Skeletal muscle tissue (tissue), 4 donors: ENCODE measurements around the gene MICAL2. TPM values are rescaled to one million over a fixed set of nuclear protein-coding genes. Genes with fewer than 3 reads are reported as not detected.

ENCODE experiments used
- H3K27ac ChIP-seq: one replicate; pipeline ENCODE4 v1.7.0; 2013; ENCODE audit warnings: mild to moderate bottlenecking, low read depth, low read length, inconsistent platforms
- H3K27me3 ChIP-seq, 3 donors: one replicate each; pipeline ENCODE4 v1.7.0; 2013; ENCODE audit warnings: low read length in 3 of 3; ENCODE audit not compliant: control insufficient read depth in 3 of 3, insufficient read depth in 3 of 3
- H3K36me3 ChIP-seq, 3 donors: one replicate each; pipeline ENCODE4 v1.7.0; 2013; ENCODE audit warnings: low read length in 3 of 3; ENCODE audit not compliant: control insufficient read depth in 3 of 3, insufficient read depth in 3 of 3
- H3K4me1 ChIP-seq, 3 donors: one replicate each; pipeline ENCODE4 v1.7.0; 2013; ENCODE audit warnings: low read length in 3 of 3, mild to moderate bottlenecking in 3 of 3; ENCODE audit not compliant: control insufficient read depth in 3 of 3, insufficient read depth in 3 of 3
- H3K4me3 ChIP-seq, 3 donors: one replicate each; pipeline ENCODE4 v1.7.0; 2013; ENCODE audit warnings: low read length in 3 of 3
- H3K9ac ChIP-seq, 3 donors: one replicate each; pipeline ENCODE4 v1.7.0; 2013; ENCODE audit warnings: low read length in 3 of 3, mild to moderate bottlenecking in 3 of 3, moderate library complexity in 2 of 3, low read depth in 1 of 3
- H3K9me3 ChIP-seq, 3 donors: one replicate each; pipeline ENCODE4 v1.7.0; 2013; ENCODE audit warnings: low read length in 3 of 3; ENCODE audit not compliant: control insufficient read depth in 3 of 3
- total RNA-seq: library from RNA; depleted of rRNA; stranded (reverse); fragments of >200 nt; gene quantifications from one replicate; pipeline ENCODE4 v1.2.3, GENCODE V29; 2014
- donor health status: Osteomylitis.

MICAL2 gene
- total RNA-seq, 1 donor from 2014 or later: 35.5 TPM

- no peak overlapping the region for H3K27ac ChIP-seq
- H3K27me3 ChIP-seq: no peaks in the 10 kb centered on the region
- no peak overlapping the region for H3K9ac ChIP-seq
- no peaks in the 10 kb centered on the region for H3K9me3 ChIP-seq
- H3K4me1 ChIP-seq: peaks cover 0 to 4% (median 0%) of the 10 kb centered on the region in 3 donors
- H3K4me3 ChIP-seq: no peak overlapping the region
- peaks cover 0 to 34% (median 20%) of the 10 kb centered on the region in 3 donors for H3K36me3 ChIP-seq
Measured at GRCh38 chr11:12258451-12258850, 148.1 kb downstream of the MICAL2 start.

GRCh38 chr11:12259956-12260355, 149.6 kb downstream of the MICAL2 start:
- Histone ChIP-seq H3K27me3 (no peaks in the 10 kb centered on the region), H3K27ac (no peak overlapping the region), H3K36me3 (peaks cover 2 to 34% (median 20%) of the 10 kb centered on the region in 3 donors), H3K9me3 (no peaks in the 10 kb centered on the region), H3K9ac (no peak overlapping the region), H3K4me3 (no peak overlapping the region), H3K4me1 (peaks cover 0 to 4% (median 0%) of the 10 kb centered on the region in 3 donors)

GRCh38 chr11:12260731-12261521, 150.5 kb downstream of the MICAL2 start:
- no peak overlapping the region for H3K9ac ChIP-seq
- H3K27ac ChIP-seq: no peak overlapping the region
- no peak overlapping the region for H3K4me3 ChIP-seq
- H3K9me3 ChIP-seq: no peaks in the 10 kb centered on the region
- no peaks in the 10 kb centered on the region for H3K27me3 ChIP-seq
- H3K36me3 ChIP-seq: peaks cover 2 to 30% (median 17%) of the 10 kb centered on the region in 3 donors
- H3K4me1 ChIP-seq: peaks cover 0 to 4% (median 0%) of the 10 kb centered on the region in 3 donors

GRCh38 chr11:12261551-12261950, 151.2 kb downstream of the MICAL2 start:
- Histone ChIP-seq H3K4me3 (no peak overlapping the region), H3K9me3 (no peaks in the 10 kb centered on the region), H3K9ac (no peak overlapping the region), H3K27ac (no peak overlapping the region), H3K27me3 (no peaks in the 10 kb centered on the region), H3K4me1 (peaks cover 0 to 4% (median 0%) of the 10 kb centered on the region in 3 donors), H3K36me3 (peaks cover 2 to 28% (median 17%) of the 10 kb centered on the region in 3 donors)

- no peak overlapping the region for H3K27ac ChIP-seq
- peaks cover 0 to 4% (median 0%) of the 10 kb centered on the region in 3 donors for H3K4me1 ChIP-seq
- H3K4me3 ChIP-seq: no peak overlapping the region
- no peaks in the 10 kb centered on the region for H3K9me3 ChIP-seq
- no peaks in the 10 kb centered on the region for H3K27me3 ChIP-seq
- peaks cover 2 to 16% (median 15%) of the 10 kb centered on the region in 3 donors for H3K36me3 ChIP-seq
- no peak overlapping the region for H3K9ac ChIP-seq
Measured at GRCh38 chr11:12263141-12263693, 152.8 kb downstream of the MICAL2 start.

GRCh38 chr11:12264361-12264760, 154.0 kb downstream of the MICAL2 start:
- no peak overlapping the region for H3K27ac ChIP-seq
- no peaks in the 10 kb centered on the region for H3K27me3 ChIP-seq
- no peaks in the 10 kb centered on the region for H3K9me3 ChIP-seq
- peaks cover 2 to 16% (median 13%) of the 10 kb centered on the region in 3 donors for H3K36me3 ChIP-seq
- peaks cover 0 to 4% (median 0%) of the 10 kb centered on the region in 3 donors for H3K4me1 ChIP-seq
- no peak overlapping the region for H3K4me3 ChIP-seq
- no peak overlapping the region for H3K9ac ChIP-seq

- Histone ChIP-seq H3K9ac (no peak overlapping the region), H3K36me3 (peaks cover 1 to 6% (median 2%) of the 10 kb centered on the region in 3 donors), H3K27ac (no peak overlapping the region), H3K9me3 (no peaks in the 10 kb centered on the region), H3K4me3 (no peak overlapping the region), H3K27me3 (no peaks in the 10 kb centered on the region), H3K4me1 (peaks cover 0 to 2% (median under 1%) of the 10 kb centered on the region in 3 donors)
Measured at GRCh38 chr11:12266132-12266531, 155.7 kb downstream of the MICAL2 start.

GRCh38 chr11:12266943-12267342, 156.6 kb downstream of the MICAL2 start:
- H3K9me3 ChIP-seq: no peaks in the 10 kb centered on the region
- no peak overlapping the region for H3K27ac ChIP-seq
- H3K4me3 ChIP-seq: no peak overlapping the region
- peaks cover 0 to 6% (median 2%) of the 10 kb centered on the region in 3 donors for H3K36me3 ChIP-seq
- no peak overlapping the region for H3K9ac ChIP-seq
- peaks cover 0 to 2% (median 0%) of the 10 kb centered on the region in 3 donors for H3K4me1 ChIP-seq
- H3K27me3 ChIP-seq: no peaks in the 10 kb centered on the region

- H3K36me3 ChIP-seq: peaks cover 0 to 3% (median 2%) of the 10 kb centered on the region in 3 donors
- no peaks in the 10 kb centered on the region for H3K27me3 ChIP-seq
- H3K4me1 ChIP-seq: peaks cover 0 to 2% (median 0%) of the 10 kb centered on the region in 3 donors
- no peak overlapping the region for H3K27ac ChIP-seq
- no peak overlapping the region for H3K4me3 ChIP-seq
- no peaks in the 10 kb centered on the region for H3K9me3 ChIP-seq
- H3K9ac ChIP-seq: no peak overlapping the region
Measured at GRCh38 chr11:12267921-12268320, 157.5 kb downstream of the MICAL2 start.

- Histone ChIP-seq H3K9me3 (no peaks in the 10 kb centered on the region), H3K27ac (no peak overlapping the region), H3K36me3 (peaks cover 0 to under 1% (median 0%) of the 10 kb centered on the region in 3 donors), H3K4me1 (peaks cover 0 to 2% (median 0%) of the 10 kb centered on the region in 3 donors), H3K4me3 (no peak overlapping the region), H3K27me3 (no peaks in the 10 kb centered on the region), H3K9ac (no peak overlapping the region)
Measured at GRCh38 chr11:12269104-12269441, 158.7 kb downstream of the MICAL2 start.
